WTC11 (cell line): ENCODE results near the gene TMEM234. TPM values are rescaled to one million over a fixed set of nuclear protein-coding genes. Genes with fewer than 3 reads are reported as not detected.

Source experiments
- ATAC-seq: fragments of 200-7000 bp; cut with Tn5 transposase; 2 replicates; pipeline ENCODE4 v1.10.0; 2021; ENCODE audit warnings: mild to moderate bottlenecking, moderate library complexity
- CTCF ChIA-PET: fragments of 300-600 bp; sonication (Branson Sonifier 250); formaldehyde crosslinking; loops from one replicate; lab custom pipeline; 2021; ENCODE audit warnings: antibody characterized with exemption; lab: Charles Lee
- POLR2A ChIA-PET: fragments of 350-600 bp; sonication (Branson Sonifier 250); formaldehyde crosslinking; loops from one replicate; lab custom pipeline; 2021; ENCODE audit warnings: antibody characterized with exemption; lab: Charles Lee
- DNase-seq: peaks from one replicate; pipeline ENCODE4 v3.0.0; 2021; ENCODE audit warnings: low spot score
- H3K27ac Mint-ChIP-seq: 2 replicates; pipeline ENCODE4 v1.8.0; 2021; ENCODE audit warnings: mixed read lengths
- H3K27me3 Mint-ChIP-seq: 2 replicates; pipeline ENCODE4 v1.8.0; 2021; ENCODE audit warnings: low read depth, mild to moderate bottlenecking, moderate library complexity, mixed read lengths
- H3K36me3 Mint-ChIP-seq: 2 replicates; pipeline ENCODE4 v1.8.0; 2021; ENCODE audit warnings: mixed read lengths
- H3K4me1 Mint-ChIP-seq: 2 replicates; pipeline ENCODE4 v1.8.0; 2022; ENCODE audit warnings: mixed read lengths
- H3K4me3 Mint-ChIP-seq: 2 replicates; pipeline ENCODE4 v1.8.0; 2021; ENCODE audit warnings: mild to moderate bottlenecking, moderate library complexity, mixed read lengths
- H3K9me3 Mint-ChIP-seq: 2 replicates; pipeline ENCODE4 v1.8.0; 2021; ENCODE audit warnings: mixed read lengths
- ATF1 ChIP-seq: sonication (generic); formaldehyde crosslinking; IDR thresholded peaks from 2 replicates; pipeline ENCODE4 v1.8.1; 2023; ENCODE audit warnings: mild to moderate bottlenecking, moderate library complexity, missing genetic modification reagents
- ATF2 ChIP-seq: sonication (generic); formaldehyde crosslinking; IDR thresholded peaks from 2 replicates; pipeline ENCODE4 v1.8.1; 2022; ENCODE audit warnings: low read depth, missing genetic modification reagents, borderline replicate concordance
- CBFB ChIP-seq: sonication (generic); formaldehyde crosslinking; IDR thresholded peaks from 2 replicates; pipeline ENCODE4 v1.8.1; 2022; ENCODE audit warnings: mild to moderate bottlenecking, low read depth, missing genetic modification reagents
- CREB1 ChIP-seq: sonication (generic); formaldehyde crosslinking; IDR thresholded peaks from 2 replicates; pipeline ENCODE4 v1.8.0; 2023; ENCODE audit warnings: mild to moderate bottlenecking, missing genetic modification reagents
- E2F4 ChIP-seq: sonication (generic); formaldehyde crosslinking; IDR thresholded peaks from 2 replicates; pipeline ENCODE4 v1.8.1; 2022; ENCODE audit warnings: low read depth, mild to moderate bottlenecking, moderate library complexity, missing genetic modification reagents, borderline replicate concordance
- ELF4 ChIP-seq: sonication (generic); formaldehyde crosslinking; IDR thresholded peaks from 2 replicates; pipeline ENCODE4 v1.8.1; 2022; ENCODE audit warnings: low read depth, mild to moderate bottlenecking, moderate library complexity, missing genetic modification reagents
- EMX1 ChIP-seq: fragments of 250-450 bp; sonication (Bioruptor Pico); IDR thresholded peaks from 2 replicates; pipeline ENCODE4 v1.8.0; 2021; ENCODE audit warnings: mild to moderate bottlenecking
- ESRRA ChIP-seq: sonication (generic); formaldehyde crosslinking; IDR thresholded peaks from 2 replicates; pipeline ENCODE4 v1.8.1; 2022; ENCODE audit warnings: mild to moderate bottlenecking, missing genetic modification reagents, borderline replicate concordance
- FOXP4 ChIP-seq: sonication (generic); formaldehyde crosslinking; IDR thresholded peaks from 2 replicates; pipeline ENCODE4 v1.8.0; 2022; ENCODE audit warnings: mild to moderate bottlenecking, missing genetic modification reagents
- HMGXB4 ChIP-seq: sonication (generic); formaldehyde crosslinking; IDR thresholded peaks from 2 replicates; pipeline ENCODE4 v1.8.1; 2023; ENCODE audit warnings: mild to moderate bottlenecking, moderate library complexity, missing genetic modification reagents
- IRF2 ChIP-seq: sonication (generic); formaldehyde crosslinking; IDR thresholded peaks from 2 replicates; pipeline ENCODE4 v1.8.0; 2022; ENCODE audit warnings: low read depth, missing genetic modification reagents, borderline replicate concordance
- NFATC4 ChIP-seq: fragments of 250-450 bp; sonication (Bioruptor Pico); IDR thresholded peaks from 2 replicates; pipeline ENCODE4 v1.9.0; 2021; ENCODE audit warnings: mild to moderate bottlenecking
- NFE2L1 ChIP-seq: sonication (generic); formaldehyde crosslinking; IDR thresholded peaks from 2 replicates; pipeline ENCODE4 v1.8.1; 2023; ENCODE audit warnings: missing genetic modification reagents
- NFYB ChIP-seq: sonication (generic); formaldehyde crosslinking; conservative IDR thresholded peaks from 2 replicates; pipeline ENCODE4 v1.8.0; 2022; ENCODE audit warnings: low read depth, missing genetic modification reagents
- NR1H2 ChIP-seq: sonication (generic); formaldehyde crosslinking; IDR thresholded peaks from 2 replicates; pipeline ENCODE4 v1.9.0; 2021; ENCODE audit warnings: mild to moderate bottlenecking, moderate library complexity, missing genetic modification reagents
- RELA ChIP-seq: sonication (generic); formaldehyde crosslinking; IDR thresholded peaks from 2 replicates; pipeline ENCODE4 v1.8.1; 2022; ENCODE audit warnings: missing genetic modification reagents, mild to moderate bottlenecking, borderline replicate concordance
- RORB ChIP-seq: fragments of 250-450 bp; sonication (Bioruptor Pico); IDR thresholded peaks from 2 replicates; pipeline ENCODE4 v1.9.0; 2021; ENCODE audit warnings: mild to moderate bottlenecking
- SOX15 ChIP-seq: fragments of 250-450 bp; sonication (Bioruptor Pico); IDR thresholded peaks from 2 replicates; pipeline ENCODE4 v1.9.0; 2021; ENCODE audit warnings: mild to moderate bottlenecking
- ZNF138 ChIP-seq: sonication (generic); formaldehyde crosslinking; conservative IDR thresholded peaks from 2 replicates; pipeline ENCODE4 v1.8.1; 2022; ENCODE audit warnings: mild to moderate bottlenecking, moderate library complexity, missing genetic modification reagents
- ZNF416 ChIP-seq: fragments of 250-450 bp; sonication (Bioruptor Pico); IDR thresholded peaks from 2 replicates; pipeline ENCODE4 v1.9.0; 2021; ENCODE audit warnings: mild to moderate bottlenecking, inconsistent platforms
- ZNF532 ChIP-seq: fragments of 250-450 bp; sonication (Bioruptor Pico); IDR thresholded peaks from 2 replicates; pipeline ENCODE4 v1.9.0; 2021; ENCODE audit warnings: mild to moderate bottlenecking, borderline replicate concordance
- total RNA-seq: library from RNA; stranded (reverse); gene quantifications from 3 replicates; pipeline ENCODE4 v1.2.3, GENCODE V29; 2021
- TF ChIP-seq, protein P1 (sequence below): fragments of 250-450 bp; sonication (Bioruptor Pico); IDR thresholded peaks from 2 replicates; pipeline ENCODE4 v2.1.2; 2022; ENCODE audit warnings: mild to moderate bottlenecking, moderate library complexity
- TF ChIP-seq, protein P2 (sequence below): sonication (generic); formaldehyde crosslinking; IDR thresholded peaks from 2 replicates; pipeline ENCODE4 v1.8.0; 2022; ENCODE audit warnings: mild to moderate bottlenecking, missing genetic modification reagents

TMEM234 gene
- total RNA-seq, 1 experiment from 2014 or later = 11.9 TPM

DNA sequence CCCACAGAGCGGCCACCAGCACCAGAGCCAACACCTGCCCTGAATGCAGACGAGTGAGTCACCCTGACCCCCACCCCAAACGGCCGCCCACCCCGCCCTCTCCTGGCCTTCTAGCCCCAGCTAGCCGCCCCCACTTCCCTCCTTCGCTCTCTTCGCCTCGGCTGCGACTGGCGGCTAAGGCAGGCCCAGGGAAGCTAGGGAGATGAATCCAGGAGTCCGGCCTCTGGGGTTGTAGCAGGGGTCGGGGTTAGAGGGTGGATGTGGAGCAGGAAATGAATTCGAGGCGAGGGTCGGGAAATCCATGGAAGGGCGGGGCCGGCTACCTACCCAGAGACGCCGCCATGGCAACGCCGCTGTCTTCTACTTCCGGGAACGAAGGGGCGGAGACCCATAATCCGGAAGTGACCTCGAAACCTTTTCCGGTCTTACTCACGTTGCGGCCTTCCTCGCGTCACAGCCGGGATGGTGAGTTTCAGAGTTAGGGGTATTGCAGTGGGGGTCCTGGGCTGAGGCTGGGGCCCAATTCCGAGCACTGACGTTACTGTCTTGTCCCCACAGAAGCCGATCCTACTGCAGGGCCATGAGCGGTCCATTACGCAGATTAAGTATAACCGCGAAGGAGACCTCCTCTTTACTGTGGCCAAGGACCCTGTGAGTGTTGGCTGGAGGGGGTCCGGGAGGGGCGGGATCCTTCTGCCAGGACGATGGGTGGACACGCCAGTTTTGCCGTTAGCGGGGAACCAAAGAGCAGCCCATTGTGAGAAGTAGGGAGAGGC lies at the start of gene TMEM234, which contains the start of gene EIF3I (continued):
- TF ChIP-seq RELA (CRISPR knock-in tag) (no peak), ATF1 (CRISPR knock-in tag) (no peak), EMX1 (CRISPR knock-in tag) (no peak), CREB1 (CRISPR knock-in tag) (no peak), CBFB (CRISPR knock-in tag) (no peak), NFE2L1 (0 out of 2 replicates have a peak, but pooled peaks have one; percentile 20), NFATC4 (CRISPR knock-in tag) (no peak), ZNF416 (CRISPR knock-in tag) (no peak), ELF4 (CRISPR knock-in tag) (no peak), RORB (CRISPR knock-in tag) (no peak)
- TF ChIP-seq, protein P1, sequence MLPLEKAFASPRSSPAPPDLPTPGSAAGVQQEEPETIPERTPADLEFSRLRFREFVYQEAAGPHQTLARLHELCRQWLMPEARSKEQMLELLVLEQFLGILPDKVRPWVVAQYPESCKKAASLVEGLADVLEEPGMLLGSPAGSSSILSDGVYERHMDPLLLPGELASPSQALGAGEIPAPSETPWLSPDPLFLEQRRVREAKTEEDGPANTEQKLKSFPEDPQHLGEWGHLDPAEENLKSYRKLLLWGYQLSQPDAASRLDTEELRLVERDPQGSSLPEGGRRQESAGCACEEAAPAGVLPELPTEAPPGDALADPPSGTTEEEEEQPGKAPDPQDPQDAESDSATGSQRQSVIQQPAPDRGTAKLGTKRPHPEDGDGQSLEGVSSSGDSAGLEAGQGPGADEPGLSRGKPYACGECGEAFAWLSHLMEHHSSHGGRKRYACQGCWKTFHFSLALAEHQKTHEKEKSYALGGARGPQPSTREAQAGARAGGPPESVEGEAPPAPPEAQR (CRISPR knock-in tag) = no peak
- TF ChIP-seq, protein P2, sequence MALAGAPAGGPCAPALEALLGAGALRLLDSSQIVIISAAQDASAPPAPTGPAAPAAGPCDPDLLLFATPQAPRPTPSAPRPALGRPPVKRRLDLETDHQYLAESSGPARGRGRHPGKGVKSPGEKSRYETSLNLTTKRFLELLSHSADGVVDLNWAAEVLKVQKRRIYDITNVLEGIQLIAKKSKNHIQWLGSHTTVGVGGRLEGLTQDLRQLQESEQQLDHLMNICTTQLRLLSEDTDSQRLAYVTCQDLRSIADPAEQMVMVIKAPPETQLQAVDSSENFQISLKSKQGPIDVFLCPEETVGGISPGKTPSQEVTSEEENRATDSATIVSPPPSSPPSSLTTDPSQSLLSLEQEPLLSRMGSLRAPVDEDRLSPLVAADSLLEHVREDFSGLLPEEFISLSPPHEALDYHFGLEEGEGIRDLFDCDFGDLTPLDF = no peak

GRCh38 chr1:32269744-32270143 lies 47.6 kb upstream of the TMEM234 start:
- H3K9me3 Mint-ChIP-seq = peaks cover 7% of the 10 kb centered on the region
- no peaks in the 10 kb centered on the region for H3K36me3 Mint-ChIP-seq
- peaks cover 33% of the 10 kb centered on the region for H3K4me1 Mint-ChIP-seq
- ChIA-PET POLR2A (interaction anchor here (0.6 kb wide), 1 partner anchor 1611 kb away, joined by 7 read pairs; no protein-coding TSS in a partner anchor), CTCF (no interaction called here)
- no peak for ATAC-seq
- no peak overlapping the region for H3K27ac Mint-ChIP-seq
- no peak for DNase-seq
- no peaks in the 10 kb centered on the region for H3K27me3 Mint-ChIP-seq
- no peak overlapping the region for H3K4me3 Mint-ChIP-seq
- TF ChIP-seq NR1H2 (CRISPR knock-in tag) (no peak), ZNF532 (no peak), SOX15 (CRISPR knock-in tag) (no peak), ZNF138 (CRISPR knock-in tag) (no peak), HMGXB4 (no peak), CREB1 (CRISPR knock-in tag) (no peak), IRF2 (CRISPR knock-in tag) (no peak), ATF2 (CRISPR knock-in tag) (no peak), E2F4 (CRISPR knock-in tag) (no peak), ESRRA (CRISPR knock-in tag) (no peak), CBFB (CRISPR knock-in tag) (no peak), NFYB (CRISPR knock-in tag) (no peak), FOXP4 (CRISPR knock-in tag) (no peak)
